Stimulated activated CD4-positive, alpha-beta T cell treated with anti-CD3 and anti-CD28 coated beads, TNF-alpha, amount 100 ng/mL, for 24 hours (primary cell): Measurements from ENCODE around the gene PRKG1.
"Not testable (repeated sequence)": the region's sequence is repeated elsewhere in the genome, so short reads cannot be mapped to it uniquely, and the experiment has no call there.

Source experiments
- DNase-seq, 3 experiments: peaks; one replicate each; pipeline ENCODE4 v3.0.0-alpha.2; 2020; ENCODE audit warnings: low read depth in 3 of 3

The PRKG1 gene

DNA sequence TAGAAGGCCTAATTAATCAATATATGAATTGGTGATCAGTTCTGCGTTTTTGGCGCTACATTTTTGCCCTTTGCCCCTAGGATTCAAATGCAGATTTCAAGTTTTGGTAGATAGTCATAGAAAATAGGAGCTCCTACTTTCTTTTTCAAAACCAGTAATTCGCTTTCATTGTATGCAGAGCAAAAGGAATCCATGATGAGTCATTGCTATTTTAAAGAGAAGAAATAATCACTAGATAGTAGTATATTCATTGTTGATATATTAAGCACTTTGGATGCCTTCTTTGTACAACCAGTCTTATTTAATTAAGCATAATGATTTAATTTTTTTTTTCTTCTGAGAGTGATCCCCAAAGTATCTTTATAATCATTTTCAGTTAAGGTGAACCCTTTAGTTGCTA, 574.8 kb downstream of the PRKG1 start:
- DNase-seq, result no peak

DNA sequence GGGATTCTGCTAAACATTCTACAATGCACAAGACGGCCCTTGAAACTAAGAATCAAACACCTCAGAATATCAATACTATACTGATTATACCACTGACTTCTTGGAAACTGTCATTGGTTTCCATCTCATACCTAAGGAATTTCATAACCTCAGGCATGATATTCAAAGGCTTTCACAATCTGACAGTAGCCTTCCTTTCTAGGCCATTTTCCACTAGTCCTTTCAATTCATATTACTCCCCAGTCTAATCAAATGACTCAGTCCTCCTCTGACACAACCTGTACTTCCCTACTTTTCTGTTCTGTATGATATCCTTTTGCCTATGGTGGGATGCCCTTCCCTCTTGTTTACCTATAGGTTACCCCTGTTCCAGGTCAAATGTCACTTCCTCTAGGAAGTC, 576.8 kb downstream of the PRKG1 start:
- DNase-seq, result no peak

DNA sequence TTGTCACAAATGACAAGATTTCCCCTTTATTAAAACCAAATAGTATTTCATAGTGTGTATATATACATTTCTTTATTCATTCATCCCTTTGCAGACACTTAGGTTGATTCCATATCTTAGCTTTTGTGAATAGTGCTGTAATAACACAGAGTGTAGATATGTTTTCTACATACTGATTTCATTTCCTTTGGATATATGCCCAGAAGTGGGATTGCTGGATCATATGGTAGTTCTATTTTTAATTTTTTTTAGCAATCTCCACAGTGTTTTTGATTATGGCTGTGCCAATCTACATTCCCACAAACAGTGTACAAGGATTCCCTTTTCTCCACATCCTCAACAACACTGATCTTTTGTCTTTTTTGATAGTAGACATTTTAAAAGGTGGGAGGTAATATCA, 578.7 kb downstream of the PRKG1 start:
- no peak for DNase-seq

DNA sequence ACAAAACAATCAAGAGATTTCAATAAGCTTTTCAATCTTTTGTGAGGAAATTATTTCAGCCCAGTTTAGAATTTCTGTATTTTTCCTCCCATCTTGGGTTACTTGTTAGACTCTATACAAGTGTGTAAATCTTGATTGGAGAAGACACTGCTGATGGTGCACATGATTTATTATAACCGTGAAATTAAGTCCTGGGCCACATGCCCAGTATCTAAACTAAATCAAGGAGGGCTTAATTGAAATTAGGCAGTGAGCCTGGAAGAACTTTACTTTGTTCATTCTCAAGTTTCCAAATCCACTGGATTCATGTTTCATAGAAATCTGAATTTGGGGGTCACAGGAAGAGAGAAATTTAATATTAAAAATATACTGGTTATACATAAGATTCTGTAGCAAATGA, 580.6 kb downstream of the PRKG1 start:
- no peak for DNase-seq

DNA sequence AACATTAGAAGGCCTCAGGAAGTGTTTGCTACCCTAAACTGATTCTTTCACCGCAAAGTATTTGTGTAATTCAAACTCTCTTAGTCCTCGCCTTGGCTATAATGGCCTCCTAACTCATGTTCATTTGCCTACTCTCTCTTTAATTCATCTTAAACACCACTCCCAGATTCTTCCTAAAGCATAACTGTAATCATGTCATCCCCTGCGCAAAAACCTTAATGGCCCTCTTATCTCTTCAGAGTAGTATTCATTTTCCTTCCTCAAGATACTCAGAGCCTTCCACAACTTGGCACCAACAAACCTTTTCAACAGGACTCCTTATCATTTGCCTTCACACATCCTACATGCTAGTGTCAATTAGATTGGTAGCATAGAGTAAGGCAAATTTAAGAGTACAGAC, 582.2 kb downstream of the PRKG1 start:
- DNase-seq, result no peak

DNA sequence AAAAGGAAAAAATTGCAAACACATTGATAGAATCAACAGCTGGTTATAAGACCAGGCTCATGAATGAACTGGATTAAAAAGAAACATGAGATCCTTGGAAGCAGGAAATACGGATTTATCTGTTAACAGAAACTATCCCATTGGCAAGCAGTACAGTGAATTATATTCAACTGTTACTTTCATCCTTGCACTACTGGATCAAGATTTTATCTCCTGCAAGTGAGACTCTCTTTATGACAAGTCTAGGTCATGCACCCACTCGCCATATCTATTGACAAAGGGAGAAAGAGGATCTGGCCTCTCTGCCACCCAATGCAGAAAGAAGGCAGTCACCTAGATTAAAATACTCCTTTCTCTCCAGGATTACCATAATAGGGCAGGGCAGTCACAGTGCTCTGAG, 583.7 kb downstream of the PRKG1 start:
- DNase-seq, result no peak

DNA sequence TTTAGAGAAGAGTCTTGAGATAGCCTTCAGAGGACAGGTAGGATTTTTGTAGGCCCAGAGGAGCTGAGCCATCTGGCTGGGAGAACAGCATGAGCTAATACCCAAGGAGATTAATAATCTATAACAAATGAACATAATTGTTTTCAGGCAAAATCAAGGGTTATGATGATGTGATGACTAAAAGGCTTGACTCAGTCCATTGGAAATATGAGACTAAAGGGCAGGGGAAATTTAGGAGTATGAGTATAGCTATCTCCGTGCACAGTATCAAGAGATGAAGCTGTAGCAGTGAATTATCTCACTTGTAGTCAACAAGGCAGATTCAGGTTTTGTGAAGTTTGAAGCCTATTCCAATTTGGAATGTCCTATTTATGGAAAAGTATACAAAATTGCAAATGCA, 585.1 kb downstream of the PRKG1 start:
- DNase-seq, result no peak

DNA sequence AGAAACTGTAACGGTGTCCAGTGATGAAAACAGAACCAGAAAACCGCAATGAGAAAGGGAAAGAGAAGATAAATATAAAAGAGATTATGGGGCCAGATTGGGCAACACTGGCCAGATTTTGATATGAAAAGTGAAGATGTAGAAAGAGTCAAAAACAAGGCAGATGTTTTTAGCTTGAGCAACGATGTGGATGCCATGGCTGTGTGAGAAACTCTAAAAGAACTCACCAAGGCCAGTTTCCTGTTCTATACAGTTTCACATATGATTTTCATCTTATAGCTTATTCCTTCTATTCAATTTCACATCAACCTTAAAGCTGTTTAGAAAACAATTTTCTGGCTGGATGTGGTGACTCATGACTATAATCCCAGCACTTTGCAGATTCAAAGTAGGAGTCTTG, 588.8 kb downstream of the PRKG1 start:
- DNase-seq, result no peak

DNA sequence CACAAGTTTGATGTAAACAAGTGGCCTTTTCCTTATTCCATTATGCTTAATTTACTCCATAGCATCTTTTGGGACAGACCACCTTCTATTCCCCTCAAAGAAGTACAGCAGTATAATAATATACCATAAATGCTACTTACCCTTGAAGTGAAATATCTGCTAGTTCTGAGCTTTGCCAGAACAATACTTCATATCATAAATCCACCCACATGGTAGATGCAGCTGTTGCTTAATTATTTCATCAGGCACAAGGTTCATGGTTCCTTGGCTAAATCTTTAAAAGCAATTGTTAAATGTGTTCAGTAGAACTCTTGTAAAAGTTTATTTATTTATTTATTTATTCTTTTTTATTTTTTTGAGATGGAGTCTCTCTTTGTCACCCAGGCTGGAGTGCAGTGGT, 592.2 kb downstream of the PRKG1 start:
- DNase-seq, result no peak

DNA sequence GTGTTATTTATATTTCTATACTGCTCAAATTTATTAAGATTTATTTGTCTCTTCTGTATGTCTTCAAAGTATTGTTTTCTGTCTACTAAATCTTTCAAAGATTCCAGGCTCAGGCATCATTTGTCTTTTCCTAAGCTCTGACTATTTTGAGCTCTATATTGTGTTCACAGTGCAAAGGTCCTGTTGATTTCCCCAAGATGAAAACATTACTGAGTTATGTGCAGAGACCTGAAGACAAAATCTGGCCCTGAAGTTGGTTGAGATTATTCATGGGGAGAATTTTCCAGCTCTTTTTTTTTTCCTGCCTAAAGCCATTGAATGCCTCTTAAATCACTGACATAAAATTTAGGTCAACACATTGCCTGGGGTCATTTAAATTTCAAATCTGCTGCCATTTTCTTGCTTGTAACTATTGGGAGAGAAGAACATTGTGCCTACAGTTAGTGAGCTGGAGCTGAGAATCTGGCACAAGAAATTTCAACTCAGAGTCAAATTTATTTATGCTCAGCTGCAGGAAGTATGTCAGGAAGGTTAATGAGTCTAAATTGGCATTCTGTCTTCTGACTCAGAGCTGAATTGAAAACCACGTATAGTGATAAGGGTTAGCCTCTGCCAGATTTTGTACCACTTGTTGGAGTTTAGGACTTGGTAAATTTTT, 593.5 kb downstream of the PRKG1 start:
- DNase-seq, result no peak

DNA sequence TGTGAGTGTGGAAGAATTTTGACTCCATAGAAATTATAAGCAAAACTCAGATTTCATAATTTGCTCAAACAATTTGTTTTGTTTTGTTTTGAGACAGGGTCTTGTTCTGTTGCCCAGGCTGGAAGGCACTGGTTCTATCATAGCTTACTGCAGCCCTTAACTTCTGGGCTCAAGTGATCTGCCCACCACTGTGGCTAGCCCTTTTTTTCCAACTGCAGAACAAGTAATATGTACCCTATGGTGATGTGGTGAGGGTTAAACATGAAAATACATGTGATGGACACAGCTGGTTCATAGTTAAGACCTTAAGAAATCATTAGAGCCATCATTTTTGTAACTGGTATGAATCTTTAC, 594.0 kb downstream of the PRKG1 start:
- no peak for DNase-seq

DNA sequence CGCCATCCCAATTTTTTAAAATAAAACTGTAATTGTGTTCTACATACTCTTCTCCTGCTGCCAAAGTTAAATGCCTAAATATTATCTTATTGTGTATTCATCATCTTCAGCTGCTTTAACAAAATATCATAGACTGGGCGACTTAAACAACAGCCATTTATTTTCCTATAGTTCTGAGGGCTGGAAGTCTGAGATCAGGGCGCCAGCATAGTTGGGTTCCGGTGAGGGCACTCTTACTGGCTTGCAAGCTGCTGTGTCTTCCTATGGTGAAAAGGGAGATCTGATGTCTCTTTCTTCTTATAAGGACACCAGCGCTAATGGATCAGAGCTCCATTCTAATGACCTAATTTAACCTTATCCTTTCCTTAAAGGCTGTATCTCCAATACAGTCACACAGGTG, 594.8 kb downstream of the PRKG1 start:
- DNase-seq, result no peak

DNA sequence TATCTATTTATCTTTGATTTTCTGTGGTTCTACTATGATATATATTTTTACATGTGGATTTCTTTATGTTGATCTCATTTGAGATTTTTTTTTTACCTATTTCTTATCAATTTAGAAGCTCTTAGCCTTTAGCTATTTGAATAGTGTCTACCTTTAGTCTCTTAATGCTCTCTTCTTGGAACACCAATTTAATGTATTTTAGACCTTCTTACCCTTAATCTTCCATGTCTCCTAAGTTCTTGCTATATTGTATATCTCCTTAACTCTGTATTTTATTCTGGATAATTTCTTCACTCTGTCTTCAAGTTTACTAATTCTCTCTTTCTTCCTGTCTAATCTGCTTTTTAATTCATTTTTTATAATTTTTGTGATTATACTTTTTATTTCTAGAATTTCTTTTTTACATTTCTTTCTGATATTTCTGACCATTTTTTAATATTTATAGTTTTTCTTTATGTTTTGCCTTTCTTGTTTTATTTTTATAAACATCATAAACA, 597.8 kb downstream of the PRKG1 start:
- no peak for DNase-seq

DNA sequence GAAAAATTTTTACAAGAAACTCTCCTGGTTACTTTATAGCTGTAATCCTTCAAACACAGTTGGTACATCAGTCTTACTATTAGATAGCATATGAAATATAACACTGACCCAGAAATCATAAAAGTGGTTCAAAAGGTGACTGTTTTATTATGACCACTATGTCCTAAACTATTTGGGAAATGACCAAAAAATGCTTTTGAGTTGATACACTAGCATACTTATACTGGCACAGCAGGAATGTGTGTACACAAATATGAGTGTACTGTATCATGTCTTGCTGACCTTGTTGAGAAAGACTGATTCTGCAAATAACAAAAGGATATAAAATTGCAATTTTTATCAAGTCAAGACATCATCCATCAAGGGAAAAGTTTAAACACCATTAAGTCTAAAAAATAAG, 600.8 kb downstream of the PRKG1 start:
- no peak for DNase-seq

DNA sequence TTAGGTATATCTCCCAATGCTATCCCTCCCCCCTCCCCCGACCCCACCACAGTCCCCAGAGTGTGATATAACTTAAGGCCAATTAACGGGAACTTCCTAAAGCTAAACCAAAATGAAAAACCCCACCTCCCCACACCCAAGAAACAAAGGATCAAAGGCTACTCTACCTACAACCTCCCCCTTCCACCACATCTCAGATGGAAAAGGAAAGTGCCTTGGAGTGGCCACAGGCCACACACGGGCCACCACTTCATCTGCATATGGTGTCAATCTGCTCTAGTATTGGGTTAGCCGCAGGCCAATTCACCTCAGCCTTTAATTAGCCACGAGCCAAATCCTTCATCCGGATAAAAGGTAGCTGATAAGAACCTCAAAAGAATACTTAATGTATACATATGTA, 605.6 kb downstream of the PRKG1 start:
- DNase-seq, result no peak

DNA sequence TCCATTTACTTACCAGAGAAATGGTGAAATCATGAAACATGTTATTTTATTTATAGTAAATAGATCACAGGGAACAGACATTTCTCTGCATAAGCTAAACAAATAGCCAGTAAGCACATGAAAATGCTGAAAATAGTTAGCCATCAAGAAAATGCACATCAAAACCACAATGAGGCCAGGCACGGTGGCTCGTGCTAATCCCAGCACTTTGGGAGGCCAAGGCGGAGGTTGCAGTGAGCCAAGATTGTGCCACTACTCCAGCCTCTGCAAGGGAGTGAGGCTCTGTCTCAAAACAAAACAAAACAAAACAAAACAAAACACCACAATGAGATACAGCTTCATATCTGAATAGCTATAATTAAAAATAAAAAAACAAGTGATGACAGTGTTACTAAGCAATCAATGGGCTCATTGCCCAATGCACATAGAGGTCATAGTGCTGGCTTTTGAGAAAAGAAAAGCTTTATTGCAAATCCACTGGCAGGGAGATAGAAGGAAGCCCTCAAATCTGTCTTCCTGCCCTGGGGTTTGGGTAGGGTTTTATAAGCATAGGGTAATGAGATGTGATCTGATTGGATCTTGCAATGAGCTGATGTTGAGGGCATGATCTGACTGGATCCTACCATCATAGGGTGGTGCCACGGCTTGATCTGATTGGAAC, 608.9 kb downstream of the PRKG1 start:
- no peak for DNase-seq

DNA sequence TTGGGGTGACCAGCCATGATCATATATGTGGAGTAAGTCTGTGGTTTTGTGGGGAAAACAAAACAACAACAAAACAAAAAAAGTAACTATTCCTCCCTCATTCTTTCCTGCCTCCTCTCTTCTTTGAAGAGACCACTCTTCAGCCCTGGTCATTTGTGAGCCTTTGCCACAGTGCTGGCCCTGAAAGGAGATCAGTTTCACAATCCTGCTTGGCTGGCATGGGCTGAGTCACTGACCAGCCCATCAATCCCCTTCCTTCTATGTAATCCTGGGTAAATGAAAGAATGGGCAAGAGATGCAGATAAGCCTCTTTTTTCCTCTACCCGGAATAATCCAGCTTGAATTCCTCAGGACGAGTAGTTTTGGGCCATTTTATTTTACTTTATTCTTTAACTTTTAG, 611.5 kb downstream of the PRKG1 start:
- DNase-seq, result no peak

DNA sequence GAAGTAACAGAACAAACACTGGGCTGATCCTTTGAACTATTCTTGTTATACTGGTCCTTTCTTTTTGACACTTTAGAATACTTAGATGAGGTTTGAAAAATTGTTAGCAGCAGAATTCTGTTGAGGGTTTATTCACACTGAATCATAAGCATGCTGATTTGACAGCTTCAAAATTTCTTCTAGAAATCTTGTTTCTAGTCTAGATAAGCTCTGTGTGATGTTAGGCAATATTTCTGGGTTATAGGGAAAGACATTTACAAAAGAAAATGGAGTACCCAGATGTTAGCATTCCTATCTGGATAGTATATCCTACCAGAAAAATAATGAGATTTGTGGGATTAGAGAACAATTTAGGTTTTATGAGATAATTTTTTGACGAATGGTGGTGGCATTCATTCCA, 613.0 kb downstream of the PRKG1 start:
- DNase-seq, result no peak

DNA sequence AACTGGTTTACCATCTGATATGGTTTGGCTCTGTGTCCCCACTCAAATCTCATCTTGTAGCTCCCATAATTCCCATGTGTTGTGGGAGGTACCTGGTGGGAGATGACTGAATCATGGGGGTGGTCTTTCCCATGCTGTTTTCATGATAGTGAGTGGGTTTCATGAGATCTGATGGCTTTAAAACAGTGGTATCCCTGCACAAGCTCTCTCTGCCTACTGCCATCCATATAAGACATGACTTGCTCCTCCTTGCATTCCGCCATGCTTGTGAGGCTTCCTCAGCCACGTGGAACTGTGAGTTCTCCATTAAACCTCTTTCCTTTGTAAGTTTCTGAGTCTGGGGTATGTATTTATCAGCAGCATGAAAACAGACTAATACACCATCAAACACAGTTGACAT, 614.5 kb downstream of the PRKG1 start:
- DNase-seq, result not testable (repeated sequence)

DNA sequence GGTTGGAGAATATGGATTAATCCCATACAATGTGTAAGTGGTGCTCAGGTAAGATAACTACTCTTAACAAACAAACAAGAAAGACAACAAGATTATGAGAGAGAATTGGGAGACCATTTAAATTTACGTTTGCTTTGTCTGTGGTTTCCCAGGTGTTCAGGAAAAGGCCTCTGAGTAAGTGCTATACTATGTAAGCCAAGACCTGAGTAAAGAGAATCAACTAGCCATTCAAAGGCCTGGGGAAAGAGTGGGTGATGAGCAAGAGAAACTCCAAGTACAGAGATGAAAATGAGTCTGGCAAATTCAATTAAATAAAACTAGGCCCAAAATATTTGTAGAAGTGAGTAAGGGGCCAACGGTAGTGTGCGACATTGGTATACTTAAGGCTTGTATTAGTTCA, 615.2 kb downstream of the PRKG1 start:
- no peak for DNase-seq

DNA sequence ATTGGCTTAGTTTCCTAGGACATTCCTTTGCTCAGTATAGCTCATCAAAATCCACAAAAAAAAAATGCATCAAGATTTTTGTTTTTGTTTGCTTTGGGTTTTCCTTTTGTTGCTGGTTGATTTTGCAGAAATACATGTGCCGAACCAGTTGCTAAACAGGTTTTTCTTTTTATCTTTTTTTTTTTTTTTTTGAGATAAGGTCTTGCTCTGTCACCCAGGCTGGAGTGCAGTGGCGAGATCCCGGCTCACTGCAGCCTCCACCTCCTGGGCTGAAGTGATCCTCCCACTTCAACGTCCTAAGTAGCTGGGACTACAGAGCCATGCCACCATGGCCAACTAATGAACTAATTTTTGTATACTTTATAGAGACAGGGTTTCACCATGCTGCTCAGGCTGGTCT, 616.8 kb downstream of the PRKG1 start:
- DNase-seq, result no peak

DNA sequence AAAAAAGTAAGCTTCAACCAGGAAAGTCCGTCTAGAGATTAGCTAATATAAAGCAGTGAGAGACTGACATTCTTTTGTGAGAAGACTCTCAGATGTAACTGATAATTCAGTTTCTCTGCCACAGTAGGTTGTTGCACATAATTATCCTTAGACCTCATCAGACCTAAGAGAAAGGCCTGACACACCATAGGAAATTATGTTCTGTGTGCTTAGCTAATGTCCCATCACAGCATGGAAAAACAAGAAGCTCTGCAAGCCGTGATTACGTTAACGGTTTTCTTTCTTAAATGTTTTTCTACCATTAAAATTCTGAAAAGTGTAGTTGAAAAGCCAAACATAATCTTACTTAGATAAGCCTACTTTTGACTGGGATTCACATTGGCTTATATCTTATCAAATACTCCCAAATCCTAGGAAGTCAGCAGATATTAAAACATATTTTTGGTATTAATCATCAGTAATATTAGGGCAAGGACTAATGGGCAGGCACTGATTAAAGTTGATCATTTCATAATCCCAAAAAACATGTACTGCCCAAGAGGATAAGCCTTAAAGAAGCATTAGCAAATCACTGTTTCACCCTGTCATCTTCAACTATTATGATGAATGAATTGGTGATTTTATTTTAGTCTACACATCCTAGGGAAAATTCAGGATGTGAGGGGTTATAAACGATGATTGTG, 619.9 kb downstream of the PRKG1 start:
- DNase-seq, result no peak

DNA sequence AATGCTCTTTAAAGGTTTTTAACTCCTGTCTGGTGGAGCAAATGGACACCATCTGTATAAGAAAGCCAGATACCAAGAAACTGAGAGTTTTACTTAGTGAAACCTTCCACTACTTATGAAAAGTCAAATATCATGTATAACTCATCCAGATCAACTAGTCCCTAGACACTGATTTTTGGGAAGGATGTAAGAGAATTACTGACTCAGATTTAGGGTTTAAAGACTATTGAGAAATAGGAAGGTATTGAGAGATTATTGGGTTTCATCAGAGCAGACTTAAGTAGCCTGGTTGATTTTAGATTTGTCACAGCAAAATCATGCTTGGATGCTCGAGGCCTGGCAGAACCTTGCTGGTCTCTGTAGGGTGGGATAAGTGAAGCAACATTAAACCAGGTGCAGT, 622.0 kb downstream of the PRKG1 start:
- no peak for DNase-seq
